GDM1 (cell line): Measurements from ENCODE around the gene FAAP100.

Experiments used
- DNase-seq: peaks from one replicate; lab custom pipeline; 2025; lab: John Stamatoyannopoulos, UW

The FAAP100 gene

DNA sequence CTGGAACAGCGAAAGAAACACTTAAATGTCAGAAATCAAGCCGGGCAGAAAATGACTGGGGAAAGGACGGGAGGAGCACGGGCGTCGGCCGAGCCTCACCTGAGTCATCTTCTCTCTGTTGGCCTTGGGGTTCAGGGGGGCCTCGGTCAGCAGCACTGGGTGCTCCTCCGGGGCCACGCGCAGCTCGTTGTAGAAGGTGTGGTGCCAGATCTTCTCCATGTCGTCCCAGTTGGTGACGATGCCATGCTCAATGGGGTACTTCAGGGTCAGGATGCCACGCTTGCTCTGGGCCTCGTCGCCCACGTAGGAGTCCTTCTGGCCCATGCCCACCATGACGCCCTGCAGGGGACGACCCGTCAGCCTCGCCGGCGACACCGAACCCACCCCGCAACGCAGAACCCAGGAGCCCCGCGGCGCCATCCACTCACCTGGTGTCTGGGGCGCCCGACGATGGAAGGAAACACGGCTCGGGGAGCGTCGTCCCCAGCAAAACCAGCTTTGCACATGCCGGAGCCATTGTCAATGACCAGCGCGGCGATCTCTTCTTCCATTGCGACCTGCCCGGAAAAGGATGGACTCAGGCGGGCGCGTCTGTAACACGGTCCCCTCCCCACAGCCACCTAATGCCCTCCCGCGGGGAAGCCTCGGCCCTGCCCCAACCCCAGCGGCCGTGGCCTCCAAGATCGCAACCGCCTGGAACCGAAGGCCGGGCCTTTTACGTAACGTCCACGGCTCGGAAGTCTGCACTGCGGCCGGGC is 40.2 kb downstream of the FAAP100 start:
- DNase-seq = no peak

DNA sequence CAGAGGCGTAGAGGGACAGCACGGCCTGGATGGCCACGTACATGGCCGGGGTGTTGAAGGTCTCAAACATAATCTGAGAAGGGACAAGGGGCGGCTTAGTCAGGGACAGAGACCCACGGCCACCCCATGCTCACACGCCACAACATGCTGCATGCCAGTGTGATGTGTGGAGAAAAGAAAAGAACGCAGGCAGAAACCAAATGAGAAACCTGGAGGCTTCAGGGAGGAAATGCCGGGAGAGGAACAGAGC is 40.7 kb downstream of the FAAP100 start:
- DNase-seq = no peak

DNA sequence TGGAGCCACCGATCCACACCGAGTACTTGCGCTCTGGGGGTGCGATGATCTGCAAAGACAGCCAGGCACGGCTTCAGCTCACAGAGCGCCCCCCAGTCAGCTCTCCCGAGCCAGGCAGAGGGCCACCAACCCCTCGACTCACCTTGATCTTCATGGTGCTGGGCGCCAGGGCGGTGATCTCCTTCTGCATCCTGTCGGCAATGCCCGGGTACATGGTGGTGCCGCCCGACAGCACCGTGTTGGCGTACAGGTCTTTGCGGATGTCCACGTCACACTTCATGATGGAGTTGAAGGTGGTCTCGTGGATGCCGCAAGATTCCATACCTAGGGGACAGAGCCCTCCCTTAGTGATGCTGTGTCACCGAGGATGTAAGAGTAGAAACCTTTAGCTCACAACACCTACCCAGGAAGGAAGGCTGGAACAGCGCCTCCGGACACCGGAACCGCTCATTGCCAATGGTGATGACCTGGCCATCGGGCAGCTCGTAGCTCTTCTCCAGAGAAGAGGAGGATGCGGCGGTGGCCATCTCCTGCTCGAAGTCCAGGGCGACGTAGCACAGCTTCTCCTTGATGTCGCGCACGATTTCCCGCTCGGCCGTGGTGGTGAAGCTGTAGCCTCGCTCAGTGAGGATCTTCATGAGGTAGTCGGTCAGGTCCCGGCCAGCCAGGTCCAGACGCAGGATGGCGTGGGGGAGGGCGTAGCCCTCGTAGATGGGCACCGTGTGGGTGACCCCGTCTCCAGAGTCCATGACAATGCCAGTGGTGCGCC is 41.2 kb downstream of the FAAP100 start:
- no peak for DNase-seq

DNA sequence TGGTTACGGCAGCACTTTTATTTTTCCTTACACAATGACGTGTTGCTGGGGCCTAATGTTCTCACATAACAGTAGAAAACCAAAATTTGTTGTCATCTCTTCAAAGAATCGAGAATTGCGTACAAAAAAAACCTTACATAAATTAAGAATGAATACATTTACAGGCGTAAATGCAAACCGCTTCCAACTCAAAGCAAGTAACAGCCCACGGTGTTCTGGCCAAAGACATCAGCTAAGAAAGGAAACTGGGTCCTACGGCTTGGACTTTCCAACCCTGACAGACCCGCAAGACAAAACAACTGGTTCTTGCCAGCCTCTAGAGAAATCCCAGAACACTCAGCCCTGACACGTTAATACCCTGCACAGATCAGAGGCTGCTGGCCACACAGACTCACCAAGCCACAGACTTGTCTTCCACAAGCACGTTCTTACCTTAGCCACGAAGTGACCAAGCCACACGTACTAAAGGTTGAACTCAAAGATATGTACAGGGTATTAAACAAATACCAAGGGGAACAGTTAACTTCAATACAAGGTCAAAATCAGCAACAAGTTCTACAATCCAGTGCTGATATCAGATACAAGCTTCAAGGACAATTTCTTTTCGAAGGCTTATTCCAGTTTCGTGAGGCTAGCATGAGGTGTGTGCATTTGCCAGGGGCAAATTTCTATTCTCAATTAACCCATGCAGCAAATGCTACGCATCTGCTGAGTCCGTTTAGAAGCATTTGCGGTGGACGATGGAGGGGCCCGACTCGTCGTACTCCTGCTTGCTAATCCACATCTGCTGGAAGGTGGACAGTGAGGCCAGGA is 42.0 kb downstream of the FAAP100 start:
- no peak for DNase-seq

DNA sequence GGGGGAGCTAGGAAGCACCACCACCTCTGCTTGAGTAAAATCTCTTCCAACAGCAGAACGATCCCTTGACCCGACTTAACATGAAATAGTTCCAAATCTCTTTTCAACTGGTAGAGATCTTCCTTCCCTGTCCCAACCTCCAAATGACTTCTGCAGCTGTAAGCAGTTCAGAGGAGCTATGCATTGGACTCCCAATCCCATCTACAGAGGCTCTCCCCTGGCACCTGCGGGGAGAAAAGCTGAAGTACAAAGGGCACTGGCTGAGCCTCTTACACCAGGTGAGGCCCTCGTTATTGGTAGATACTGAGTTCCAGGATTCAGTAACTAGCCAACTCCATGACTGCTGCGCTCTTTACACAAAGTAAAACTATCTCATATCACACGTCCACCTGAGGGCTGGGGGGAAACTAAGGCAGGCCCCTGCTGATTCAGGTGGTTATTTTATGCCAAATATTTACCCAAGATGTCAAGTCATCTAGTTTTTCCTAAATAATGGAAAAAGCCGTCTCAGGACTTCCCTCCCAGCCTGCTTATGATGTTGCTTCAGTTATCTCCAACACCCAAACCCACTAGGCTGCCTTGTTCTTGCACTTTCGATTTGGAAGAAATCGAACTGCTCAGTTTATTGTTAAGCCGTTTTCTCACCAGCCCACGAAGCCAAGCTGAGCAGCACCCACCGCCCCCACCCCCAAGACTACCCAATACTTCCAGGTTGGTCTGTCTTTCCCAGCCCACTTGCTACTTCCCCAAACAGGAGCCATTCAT is 42.8 kb downstream of the FAAP100 start:
- DNase-seq = no peak

DNA sequence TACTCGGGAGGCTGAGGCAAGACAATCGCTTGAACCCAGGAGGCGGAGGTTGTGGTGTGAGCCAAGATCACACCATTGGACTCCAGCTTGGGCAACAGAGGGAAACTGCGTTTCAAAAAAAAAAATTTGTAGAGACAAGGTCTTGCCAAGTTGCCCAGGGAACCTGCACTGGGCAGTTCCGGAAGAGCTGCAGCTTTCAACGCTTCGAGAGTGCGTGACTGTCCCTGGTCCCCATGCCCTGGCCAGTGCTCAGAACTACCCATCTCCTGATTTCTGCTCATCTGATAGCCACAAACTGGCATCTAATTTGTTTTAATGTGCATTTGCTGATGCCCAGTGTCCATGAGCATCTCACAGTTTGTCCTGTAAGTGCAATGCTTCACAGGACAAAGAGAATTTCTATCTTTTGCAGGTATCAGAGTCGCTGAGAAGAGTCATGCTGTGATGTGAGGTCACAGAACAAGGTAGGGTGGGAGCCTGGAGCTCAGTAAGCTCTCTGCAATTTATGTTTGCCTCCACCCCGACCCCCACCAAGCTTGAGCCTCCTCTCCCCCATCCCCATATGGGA is 43.4 kb downstream of the FAAP100 start:
- no peak for DNase-seq

DNA sequence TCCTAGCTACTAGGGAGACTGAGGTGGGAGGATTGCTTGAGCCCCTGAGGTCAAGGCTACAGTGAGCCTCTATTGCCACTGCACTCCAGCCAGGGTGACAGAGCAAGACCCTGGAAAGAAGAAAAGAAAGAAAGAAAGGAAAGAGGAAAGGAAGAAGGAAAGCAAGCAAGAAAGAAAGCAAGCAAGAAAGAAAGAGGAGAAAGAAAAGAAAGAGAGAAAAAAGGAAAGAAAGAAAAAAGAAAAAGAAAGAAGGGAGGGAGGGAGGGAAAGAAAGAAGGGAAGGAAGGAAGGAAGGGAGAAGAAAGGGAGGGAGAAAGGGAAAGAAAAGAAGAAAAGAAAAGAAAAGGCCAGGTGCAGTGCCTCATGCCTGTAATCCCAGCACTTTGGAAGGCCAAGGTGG is 48.5 kb downstream of the FAAP100 start:
- DNase-seq = no peak

DNA sequence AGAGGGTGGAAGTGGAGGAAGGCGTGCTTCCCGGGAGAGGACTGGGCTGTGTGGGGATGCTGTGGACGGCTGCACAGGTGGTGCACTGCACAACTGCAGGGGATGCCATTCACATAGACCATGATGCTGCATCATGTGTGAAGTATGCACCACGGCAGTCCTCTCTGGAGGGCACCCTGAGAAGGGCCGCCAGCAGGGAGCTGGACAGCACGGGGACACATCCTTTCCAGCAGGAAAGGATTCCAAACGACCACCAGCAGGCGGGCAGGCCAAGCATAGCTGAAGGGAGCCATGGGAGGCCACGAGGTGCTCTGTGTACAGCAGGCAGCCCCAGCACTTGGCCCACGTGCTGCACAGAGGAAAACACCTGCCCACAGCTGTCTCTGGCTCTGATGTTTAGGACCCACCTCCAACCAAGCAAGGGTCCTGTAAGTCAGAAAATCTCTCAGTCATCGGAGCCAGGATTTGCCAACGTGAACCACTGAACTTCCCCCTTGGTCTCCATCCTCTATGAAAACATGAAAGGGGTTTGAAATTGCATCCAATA is 49.6 kb downstream of the FAAP100 start:
- no peak for DNase-seq

DNA sequence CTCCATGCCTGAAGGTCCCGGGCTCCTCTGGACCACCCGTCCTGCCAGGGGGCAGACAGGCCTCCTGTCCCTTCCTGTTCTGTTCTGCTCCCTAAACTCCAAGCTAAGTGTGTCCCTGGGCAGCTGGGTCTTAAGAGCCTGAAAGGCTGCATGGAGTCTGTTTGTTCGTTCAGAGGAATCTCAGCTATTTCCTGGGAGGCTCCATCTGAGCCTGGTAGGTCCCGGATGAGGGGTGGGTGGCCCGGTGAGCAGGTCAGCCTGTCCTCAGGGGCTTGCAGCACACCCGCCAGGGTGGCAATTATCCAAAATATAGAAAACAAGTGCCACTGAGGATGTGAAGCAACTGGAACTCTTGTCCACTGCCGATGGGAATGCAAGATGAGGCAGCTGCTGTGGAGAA is 52.1 kb downstream of the FAAP100 start:
- DNase-seq = no peak

DNA sequence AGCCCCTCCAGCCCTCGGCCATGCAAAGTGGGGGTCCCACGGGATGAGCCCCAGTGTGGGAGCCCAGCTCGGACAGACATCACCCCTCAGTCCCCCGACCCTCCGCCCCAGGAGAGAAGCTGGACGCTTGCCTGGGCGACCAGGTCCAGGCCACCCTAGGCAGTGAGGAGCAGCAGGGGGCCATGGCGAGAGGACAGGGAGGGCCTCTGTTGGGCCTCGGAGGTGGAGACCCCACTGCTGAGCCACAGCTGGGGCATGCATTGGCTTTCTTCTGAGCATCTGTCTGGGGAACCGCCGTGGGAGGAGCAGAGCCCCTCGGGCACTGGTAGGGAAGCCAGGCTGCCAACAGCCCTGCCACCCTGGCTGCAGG is 52.6 kb downstream of the FAAP100 start:
- DNase-seq = no peak

DNA sequence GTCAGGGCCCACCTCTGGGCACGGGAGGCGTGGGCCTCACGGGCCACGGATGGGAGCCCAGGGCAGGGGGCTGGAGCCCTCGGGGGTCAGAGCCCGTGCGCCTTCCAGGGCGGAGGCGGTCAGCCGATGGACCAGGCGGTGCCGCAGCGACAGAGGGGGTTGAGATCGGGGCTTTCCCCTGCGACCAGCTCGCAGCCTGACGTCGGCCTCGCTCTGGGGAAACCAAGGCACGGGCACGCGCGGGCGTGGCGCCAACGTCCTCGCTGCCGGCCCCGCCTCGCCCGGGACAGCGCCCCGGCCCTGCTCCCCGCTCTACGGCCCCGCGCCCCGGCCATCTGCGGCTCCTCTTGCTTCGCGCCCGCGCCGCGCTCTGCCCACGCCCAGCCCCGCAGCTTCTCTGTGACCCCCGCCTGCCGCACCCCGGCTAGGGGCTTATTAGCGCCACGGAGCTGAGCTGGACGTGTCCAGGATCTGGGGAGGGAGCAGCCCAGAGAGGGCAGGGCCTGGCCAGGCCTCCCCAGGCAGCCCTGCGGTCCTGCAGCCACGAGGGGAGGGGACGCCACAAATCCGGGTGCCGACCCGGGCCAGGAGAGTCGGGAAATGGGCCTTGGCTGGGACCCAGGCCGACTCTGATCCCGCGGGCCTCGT is 53.1 kb downstream of the FAAP100 start:
- no peak for DNase-seq

DNA sequence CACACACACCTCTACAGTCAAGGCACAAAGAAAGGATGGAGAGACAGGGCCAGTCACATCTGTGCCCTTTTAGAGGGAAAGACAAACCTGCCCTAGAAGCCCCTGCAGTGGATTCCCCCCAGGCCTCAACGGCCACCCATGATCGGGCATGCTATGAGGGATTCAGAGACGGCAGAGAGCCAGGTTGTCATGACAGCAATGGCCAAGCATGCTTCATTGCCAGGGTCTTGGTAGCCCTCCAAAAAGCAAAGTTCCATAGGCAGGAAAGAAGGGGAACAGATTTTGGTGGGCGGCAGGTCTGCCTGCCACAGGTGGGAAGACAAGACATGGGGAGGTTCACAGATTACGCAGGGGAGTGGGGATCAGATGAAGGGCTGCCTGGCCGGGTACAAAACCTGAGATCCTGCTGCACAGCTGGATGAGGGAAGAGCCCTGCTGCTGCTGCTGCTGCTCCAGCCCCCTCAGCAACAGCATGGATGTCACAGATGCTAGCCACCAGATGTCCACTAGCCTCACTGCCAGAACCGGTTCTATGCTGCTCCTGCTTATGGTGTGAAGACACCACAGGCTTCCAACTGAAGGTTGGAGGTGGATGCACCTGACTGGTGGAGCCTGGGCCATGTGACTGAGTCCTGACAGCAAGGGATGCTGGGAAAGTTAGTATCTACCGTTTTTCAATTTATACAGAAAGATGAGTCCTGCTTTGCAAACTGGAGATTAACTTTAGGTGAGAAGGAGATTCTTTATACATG is 57.4 kb downstream of the FAAP100 start:
- no peak for DNase-seq

DNA sequence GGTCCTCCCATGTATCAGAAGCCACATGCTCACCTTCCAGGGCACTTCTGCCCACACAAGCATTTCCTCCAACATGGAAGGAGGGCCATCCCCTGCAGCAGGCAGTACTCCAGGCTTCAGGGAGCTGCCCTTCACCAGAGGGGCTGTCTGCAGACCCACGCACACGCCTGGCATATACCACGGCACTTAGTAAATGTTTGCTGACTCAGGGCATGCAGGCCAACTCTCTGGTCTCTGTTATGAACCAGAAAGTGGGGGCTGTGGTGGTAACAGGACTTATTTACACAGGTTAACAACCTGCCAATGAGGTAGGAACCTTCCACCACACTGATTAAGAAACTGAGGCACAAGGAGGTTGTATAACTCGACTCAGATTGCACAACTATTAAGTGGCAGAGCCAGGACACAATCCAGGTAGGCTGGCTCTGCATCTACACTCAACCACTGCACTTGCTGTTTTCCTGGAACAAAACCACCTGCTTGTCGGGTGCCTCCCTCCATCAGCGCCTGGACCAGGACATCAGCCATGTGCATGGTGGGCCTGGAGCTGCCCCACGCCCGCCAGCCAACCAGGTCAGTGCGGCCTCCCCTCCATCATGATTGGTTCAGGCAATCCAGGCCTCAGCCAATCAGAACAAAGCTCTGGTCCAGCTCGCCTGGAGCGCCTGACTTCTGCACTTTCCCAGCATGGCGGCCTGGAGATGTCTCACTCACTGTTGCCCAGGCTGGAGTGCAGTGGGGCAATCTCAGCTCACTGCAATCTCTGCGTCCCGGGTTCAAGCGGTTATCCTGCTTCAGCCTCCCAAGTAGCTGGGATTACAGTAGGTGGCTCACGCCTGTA is 58.7 kb downstream of the FAAP100 start:
- DNase-seq = no peak

DNA sequence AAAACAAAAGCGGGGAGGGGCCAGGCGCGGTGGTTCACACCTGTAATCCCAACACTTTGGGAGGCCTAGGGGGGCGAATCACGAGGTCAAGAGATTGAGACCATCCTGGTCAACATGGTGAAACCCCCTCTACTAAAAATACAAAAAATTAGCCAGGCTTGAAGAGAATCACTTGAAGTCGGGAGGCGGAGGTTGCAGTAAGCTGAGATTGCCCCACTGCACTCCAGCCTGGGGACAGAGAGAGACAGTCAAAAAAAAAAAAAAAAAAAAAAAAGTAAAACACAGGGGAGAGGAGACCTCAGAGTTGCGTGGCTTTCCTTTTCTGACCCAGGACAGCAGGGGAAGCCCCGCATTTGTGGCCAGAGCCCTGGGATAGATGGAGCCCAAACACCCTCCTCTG is 59.4 kb downstream of the FAAP100 start:
- DNase-seq = no peak

DNA sequence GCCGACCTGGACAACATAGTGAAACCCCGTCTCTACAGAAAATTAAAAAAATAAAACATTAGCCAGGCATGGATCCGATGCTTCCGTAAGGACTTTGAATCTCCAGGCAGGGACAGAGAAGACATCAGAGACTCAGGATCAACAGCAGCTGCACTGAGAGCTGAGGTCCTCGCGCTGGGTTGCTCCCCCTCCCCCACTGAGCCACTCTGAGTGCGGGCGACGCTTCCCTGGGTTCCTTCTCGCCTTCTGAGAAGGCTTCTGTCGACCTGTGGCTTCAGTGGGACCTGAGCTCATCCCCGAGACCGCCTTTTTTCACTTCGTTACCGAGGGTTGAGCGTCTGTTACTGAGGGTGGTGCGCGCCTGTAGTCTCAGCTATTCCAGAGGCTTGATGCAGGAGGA is 60.0 kb downstream of the FAAP100 start:
- DNase-seq = no peak

DNA sequence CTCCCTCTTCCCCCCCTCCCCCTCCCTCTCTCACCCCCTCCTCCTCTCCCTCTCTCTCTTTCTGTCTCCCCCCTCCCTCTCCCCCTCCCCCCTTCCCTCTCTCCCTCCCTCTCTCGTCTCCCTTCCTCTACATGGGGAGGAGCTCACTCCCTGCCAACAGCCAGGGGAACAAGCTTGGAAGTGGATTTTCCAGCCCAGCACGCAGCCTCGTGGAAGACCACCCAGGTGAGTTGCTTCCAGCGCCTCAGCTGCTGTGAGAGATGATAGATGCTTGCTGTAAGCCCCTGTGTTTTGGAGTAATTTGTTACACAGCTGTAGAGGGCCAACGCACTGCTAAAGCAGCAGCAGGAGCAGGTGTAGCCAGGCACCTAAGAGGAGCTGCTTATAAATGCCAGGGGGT is 60.4 kb downstream of the FAAP100 start:
- DNase-seq = no peak

DNA sequence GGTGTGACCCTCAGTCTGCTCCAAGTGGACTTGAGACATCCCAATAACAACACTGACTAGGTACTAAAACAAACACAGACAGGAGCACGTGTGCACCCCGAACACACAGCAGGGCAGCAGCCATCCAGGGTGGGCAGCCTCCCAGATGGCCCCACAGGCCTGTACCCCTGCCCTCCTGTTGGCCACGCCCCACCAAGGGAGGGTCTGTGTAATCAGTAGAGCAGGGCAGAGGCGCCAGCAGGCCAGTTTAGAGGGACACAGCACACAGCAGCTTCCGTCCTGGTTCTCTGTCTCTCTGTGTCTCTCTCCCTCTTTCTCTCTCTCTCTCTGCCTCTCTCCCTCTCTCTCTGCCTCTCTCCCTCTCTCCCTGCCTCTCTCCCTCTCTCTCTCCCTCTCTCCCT is 61.0 kb downstream of the FAAP100 start:
- no peak for DNase-seq

DNA sequence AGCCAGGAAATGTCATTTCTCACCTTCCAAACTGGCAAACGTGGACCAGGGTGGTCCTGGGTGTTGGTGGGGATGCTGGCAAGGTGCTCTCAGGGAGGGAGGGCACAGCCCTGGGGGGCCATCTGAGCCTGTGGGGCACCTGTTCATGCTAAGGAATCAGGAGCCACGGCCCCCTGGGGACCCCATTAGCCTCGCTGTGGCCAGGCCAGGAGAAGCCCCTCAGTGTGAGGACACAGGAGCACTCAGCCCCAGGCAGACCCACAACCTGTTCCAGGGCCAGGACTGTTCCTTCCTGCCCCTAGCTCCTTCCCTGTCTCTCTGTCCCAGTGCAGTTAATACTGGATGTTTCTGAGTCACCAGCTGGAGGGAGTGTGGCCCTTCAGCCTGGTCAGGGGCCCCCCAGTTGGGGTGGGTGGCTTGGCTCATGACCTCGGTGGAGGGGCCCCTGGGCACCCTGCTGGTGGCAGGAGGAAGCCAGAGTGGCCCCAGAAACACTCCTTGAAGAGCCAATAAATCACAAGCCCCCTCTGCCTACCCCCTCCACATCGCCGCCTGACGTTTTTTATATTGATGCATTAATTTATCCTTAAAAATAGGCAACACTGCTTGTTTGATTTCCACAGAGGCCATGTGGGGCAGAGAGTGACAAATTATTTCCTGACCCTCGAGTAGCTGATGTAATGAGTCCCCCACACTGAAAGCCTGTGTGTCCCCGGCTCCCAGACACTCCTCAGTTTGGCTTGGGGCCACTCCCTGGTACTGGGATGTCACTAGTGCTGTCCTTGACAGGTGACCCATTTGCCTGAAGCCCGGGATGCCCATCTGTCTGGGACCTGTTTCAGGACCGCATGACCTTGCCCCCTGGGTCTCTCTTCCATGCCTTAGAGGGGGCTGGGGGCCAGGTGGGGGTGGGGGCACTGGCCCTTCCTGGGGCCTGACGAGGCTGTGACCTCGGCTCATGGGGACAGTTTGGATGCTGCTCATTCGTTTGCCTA is 61.9 kb downstream of the FAAP100 start:
- no peak for DNase-seq
